ENCODE results near the gene AJM1.

DNA sequence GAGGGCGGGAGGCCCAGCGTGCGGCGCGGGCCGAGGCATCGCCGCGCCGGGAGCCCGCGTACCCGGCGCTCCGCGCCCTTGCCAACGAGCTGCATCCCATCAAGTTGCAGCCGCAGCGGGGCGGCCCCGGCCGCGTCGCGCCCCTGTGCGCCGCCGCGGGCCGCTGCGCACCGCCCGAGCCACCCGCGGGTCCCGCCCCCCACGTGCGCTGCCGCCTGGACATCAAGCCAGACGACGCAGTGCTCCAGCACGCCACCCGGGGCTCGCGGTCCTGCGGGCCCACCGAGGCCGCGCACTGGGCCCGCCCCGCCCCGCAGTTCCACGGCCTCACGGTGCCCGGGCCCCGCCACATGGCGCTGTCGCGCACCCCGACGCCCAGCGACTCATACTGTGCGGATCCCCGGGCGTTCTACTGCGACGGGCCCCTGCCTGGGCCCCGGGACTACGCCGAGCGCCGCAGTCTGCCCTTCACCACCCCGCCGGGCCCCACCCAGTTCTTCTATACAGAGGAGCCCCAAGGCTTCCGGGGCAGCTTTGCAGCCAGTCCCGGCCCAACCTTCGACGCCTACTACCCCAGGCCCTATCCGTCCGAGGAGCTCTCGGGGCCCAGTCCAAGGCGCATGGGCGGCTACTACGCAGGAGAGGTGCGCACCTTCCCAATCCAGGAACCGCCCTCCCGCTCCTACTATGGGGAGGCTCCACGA lies 2.6 kb downstream of the AJM1 start:
- TF ChIP-seq, protein P1, sequence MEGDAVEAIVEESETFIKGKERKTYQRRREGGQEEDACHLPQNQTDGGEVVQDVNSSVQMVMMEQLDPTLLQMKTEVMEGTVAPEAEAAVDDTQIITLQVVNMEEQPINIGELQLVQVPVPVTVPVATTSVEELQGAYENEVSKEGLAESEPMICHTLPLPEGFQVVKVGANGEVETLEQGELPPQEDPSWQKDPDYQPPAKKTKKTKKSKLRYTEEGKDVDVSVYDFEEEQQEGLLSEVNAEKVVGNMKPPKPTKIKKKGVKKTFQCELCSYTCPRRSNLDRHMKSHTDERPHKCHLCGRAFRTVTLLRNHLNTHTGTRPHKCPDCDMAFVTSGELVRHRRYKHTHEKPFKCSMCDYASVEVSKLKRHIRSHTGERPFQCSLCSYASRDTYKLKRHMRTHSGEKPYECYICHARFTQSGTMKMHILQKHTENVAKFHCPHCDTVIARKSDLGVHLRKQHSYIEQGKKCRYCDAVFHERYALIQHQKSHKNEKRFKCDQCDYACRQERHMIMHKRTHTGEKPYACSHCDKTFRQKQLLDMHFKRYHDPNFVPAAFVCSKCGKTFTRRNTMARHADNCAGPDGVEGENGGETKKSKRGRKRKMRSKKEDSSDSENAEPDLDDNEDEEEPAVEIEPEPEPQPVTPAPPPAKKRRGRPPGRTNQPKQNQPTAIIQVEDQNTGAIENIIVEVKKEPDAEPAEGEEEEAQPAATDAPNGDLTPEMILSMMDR (conservative IDR thresholded peaks at IDR 0.05), result no peak
- TF ChIP-seq ZFX (IDR thresholded peaks at IDR 0.05), result no peak
